ENCODE data around the gene MAP2K1.
A peak's percentile ranks its signal among the peaks of the same experiment; 100 is the strongest.
"Not testable (repeated sequence)": the region's sequence is repeated elsewhere in the genome, so short reads cannot be mapped to it uniquely, and the experiment has no call there.

Gene MAP2K1

GRCh38 chr15:66484539-66485112 is 97.9 kb downstream of the MAP2K1 start:
- Mint-ChIP-seq H3K9me3 (no peaks in the 10 kb centered on the region), H3K4me3 (no peak overlapping the region), H3K36me3 (peaks cover 43 to 54% of the 10 kb centered on the region in 2 donors), H3K27me3 (no peaks in the 10 kb centered on the region), H3K4me1 (peaks cover 0 to 7% of the 10 kb centered on the region in 2 donors), H3K27ac (no peak overlapping the region)
- no peak for ATAC-seq (replicated peaks)
- DNase-seq = no peak

GRCh38 chr15:66486887-66487286 is 100.2 kb downstream of the MAP2K1 start:
- H3K9me3 Mint-ChIP-seq = no peaks in the 10 kb centered on the region
- H3K36me3 Mint-ChIP-seq = peaks cover 35 to 55% of the 10 kb centered on the region in 2 donors
- H3K27ac Mint-ChIP-seq = peak overlapping the region; percentile 62
- no peak overlapping the region for H3K4me3 Mint-ChIP-seq
- no peak for ATAC-seq (replicated peaks)
- H3K4me1 Mint-ChIP-seq = peaks cover 7% of the 10 kb centered on the region in 2 donors
- no peak for DNase-seq
- H3K27me3 Mint-ChIP-seq = no peaks in the 10 kb centered on the region

DNA sequence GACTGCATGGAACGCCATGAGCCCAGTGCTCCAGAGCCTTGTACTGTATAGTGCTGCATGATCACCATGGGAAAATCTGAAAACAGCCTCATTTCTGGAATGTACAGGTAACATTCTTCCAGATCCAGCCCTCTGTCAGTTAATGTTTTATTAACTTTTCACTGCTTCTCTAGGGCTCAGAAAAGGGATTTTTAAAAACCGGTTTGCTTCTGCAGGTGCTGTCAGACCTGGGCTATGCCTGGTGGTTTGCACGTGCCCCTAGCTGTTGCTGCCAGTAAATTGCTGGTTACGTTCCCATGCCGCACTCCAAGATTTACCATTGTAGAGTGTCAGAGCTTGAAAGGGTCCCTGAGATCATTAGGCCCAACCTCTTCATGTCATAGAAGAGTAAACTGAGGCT is 101.8 kb downstream of the MAP2K1 start:
- no peak overlapping the region for H3K4me3 Mint-ChIP-seq
- ATAC-seq (replicated peaks) (no peak), DNase-seq (no peak)
- H3K9me3 Mint-ChIP-seq = no peaks in the 10 kb centered on the region
- H3K27me3 Mint-ChIP-seq = no peaks in the 10 kb centered on the region
- peaks cover 2 to 7% of the 10 kb centered on the region in 2 donors for H3K4me1 Mint-ChIP-seq
- H3K36me3 Mint-ChIP-seq = peaks cover 26 to 47% of the 10 kb centered on the region in 2 donors
- H3K27ac Mint-ChIP-seq = no peak overlapping the region

DNA sequence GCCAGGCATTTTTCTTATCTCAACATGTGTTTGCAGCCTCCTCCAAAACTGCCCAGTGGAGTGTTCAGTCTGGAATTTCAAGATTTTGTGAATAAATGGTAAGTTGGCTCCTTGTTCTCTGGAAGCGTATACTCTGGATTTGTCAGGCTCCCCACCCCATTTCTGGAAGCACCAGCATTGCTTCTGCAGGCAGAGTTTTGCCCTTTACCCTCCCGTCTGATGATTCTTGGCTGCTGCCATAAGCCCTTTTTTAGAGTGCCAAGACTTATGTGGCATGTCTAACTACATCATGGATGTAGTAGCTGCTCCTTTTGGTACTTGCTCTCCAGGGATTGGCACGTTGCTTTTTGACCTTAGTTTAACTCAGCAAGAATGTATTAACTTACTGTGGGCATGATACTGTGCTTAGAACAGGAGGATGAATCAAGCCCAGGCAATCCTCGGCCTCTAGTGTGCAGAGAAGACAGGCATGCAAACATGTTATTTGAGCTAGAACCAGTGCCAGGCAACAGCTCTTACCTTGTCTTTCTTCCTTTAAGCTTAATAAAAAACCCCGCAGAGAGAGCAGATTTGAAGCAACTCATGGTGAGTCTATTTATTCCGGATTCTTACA is 102.6 kb downstream of the MAP2K1 start:
- peaks cover 25 to 54% of the 10 kb centered on the region in 2 donors for H3K36me3 Mint-ChIP-seq
- H3K27ac Mint-ChIP-seq = no peak overlapping the region
- peaks cover 3 to 9% of the 10 kb centered on the region in 2 donors for H3K4me1 Mint-ChIP-seq
- no peaks in the 10 kb centered on the region for H3K9me3 Mint-ChIP-seq
- DNase-seq (no peak), ATAC-seq (replicated peaks) (no peak)
- no peaks in the 10 kb centered on the region for H3K27me3 Mint-ChIP-seq
- H3K4me3 Mint-ChIP-seq = no peak overlapping the region

DNA sequence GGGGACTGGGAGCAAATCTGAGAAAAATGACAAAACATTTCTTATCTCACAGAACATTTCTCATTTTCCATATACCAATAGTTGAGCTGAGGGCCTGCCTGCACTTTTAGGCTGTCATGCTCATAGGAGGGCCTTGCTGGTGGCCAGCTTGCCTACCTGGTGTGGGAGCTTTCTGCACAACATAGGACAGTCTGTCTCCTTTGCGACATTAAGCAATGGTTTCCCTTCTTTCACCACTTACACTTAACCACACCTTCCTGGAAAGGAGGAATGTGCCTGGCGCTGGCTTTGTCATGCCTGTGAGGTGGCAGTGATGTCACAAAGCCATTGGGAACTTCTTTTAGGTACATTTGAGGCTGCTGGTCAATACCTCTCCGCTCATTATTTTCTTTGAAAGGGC is 105.1 kb downstream of the MAP2K1 start:
- no peak for ATAC-seq (replicated peaks)
- Mint-ChIP-seq H3K27ac (peak overlapping the region; percentile 59), H3K36me3 (peaks cover 22 to 57% of the 10 kb centered on the region in 2 donors), H3K27me3 (no peaks in the 10 kb centered on the region), H3K4me1 (peaks cover 12 to 29% of the 10 kb centered on the region in 2 donors), H3K4me3 (no peak overlapping the region), H3K9me3 (no peaks in the 10 kb centered on the region)
- no peak for DNase-seq

DNA sequence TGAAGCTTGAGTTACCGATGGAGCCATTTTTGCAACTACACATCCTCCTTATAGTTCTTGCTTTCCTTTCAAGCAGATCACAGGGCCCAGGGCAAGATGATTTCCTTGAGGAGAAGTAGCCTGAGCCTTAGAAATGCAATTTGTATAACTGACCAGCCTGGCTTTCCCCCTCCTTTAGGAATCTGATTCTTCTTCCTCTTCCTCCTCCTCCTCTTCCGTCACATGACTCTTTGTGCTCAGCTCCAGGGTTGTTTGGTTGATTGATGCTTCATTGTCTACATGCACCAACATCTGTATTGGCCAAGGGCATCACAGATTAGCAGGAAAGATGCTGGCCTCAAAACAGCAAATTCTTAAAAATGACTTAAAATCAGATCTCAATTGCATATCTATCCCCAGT is 107.5 kb downstream of the MAP2K1 start:
- no peak for ATAC-seq (replicated peaks)
- no peak for DNase-seq
- Mint-ChIP-seq H3K4me1 (peaks cover 16 to 51% of the 10 kb centered on the region in 2 donors), H3K4me3 (no peak overlapping the region), H3K27ac (peak overlapping the region; percentile 14), H3K9me3 (no peaks in the 10 kb centered on the region), H3K36me3 (peaks cover 28 to 68% of the 10 kb centered on the region in 2 donors), H3K27me3 (no peaks in the 10 kb centered on the region)

- Mint-ChIP-seq H3K4me3 (peak overlapping the region; percentile 94 to 96), H3K9me3 (no peaks in the 10 kb centered on the region), H3K36me3 (peaks cover 34 to 68% of the 10 kb centered on the region in 2 donors), H3K27ac (peak overlapping the region; percentile 99), H3K4me1 (peaks cover 24 to 56% of the 10 kb centered on the region in 2 donors), H3K27me3 (no peaks in the 10 kb centered on the region)
- ATAC-seq (replicated peaks) (peak; percentile 48 to 54), DNase-seq (no peak)
Measured at GRCh38 chr15:66496951-66497501, 110.3 kb downstream of the MAP2K1 start.

GRCh38 chr15:66497502-66498455 is 111.1 kb downstream of the MAP2K1 start, which contains the start of gene SNAPC5:
Gene SNAPC5, minus strand, starts transcription at chr15:66497762. Its CDS starts 31 bp downstream, at chr15:66497731.
- DNase-seq (peak; percentile 95), ATAC-seq (replicated peaks) (peak; percentile 91 to 93)
- no peaks in the 10 kb centered on the region for H3K27me3 Mint-ChIP-seq
- peaks cover 24 to 60% of the 10 kb centered on the region in 2 donors for H3K4me1 Mint-ChIP-seq
- H3K27ac Mint-ChIP-seq = peak within 1 kb of the TSS; percentile 99
- peak within 1 kb of the TSS; percentile 94 to 96 for H3K4me3 Mint-ChIP-seq
- H3K36me3 Mint-ChIP-seq = peaks cover 38 to 72% of the 10 kb centered on the region in 2 donors
- H3K9me3 Mint-ChIP-seq = no peaks in the 10 kb centered on the region

DNA sequence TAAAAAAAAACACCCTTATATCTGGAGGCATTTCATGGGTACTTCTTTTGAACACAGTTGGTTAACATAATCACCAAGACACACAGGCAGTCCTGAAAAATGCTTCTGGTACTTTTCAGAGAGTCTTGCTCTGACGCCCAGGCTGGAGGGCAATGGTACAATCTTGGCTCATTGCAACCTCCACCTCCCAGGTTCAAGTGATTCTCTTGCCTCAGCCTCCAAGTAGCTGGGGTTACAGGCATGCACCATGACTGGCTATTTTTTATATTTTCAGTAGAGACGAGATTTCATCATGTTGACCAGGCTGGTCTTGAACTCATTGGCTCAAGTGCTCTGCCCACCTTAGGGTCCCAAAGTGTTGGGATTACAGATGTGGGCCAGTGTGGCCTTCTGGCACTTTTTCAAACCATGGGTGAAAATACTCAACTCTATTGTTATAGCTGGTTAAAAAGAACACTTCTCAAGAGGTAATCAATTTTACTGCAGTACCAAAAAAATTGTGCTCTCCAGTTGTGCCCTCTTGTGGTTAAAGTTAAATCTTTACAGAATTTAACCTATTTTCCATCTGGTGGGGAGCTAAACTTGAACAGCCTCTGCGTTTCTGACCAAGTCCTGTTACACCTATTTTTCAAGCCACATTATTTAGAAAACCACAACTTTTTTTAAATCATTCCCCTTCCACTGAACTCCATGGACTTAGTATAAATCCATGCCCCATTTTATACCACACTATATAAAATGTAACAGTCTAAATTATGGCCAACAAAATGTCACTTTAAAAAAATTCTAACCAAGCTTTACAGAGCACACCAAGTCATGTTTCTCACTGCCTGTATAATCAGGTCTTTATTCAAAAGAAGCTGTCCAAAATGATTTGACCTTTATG is 112.0 kb downstream of the MAP2K1 start:
- no peaks in the 10 kb centered on the region for H3K9me3 Mint-ChIP-seq
- no peaks in the 10 kb centered on the region for H3K27me3 Mint-ChIP-seq
- H3K4me3 Mint-ChIP-seq = no peak overlapping the region
- peaks cover 28 to 67% of the 10 kb centered on the region in 2 donors for H3K4me1 Mint-ChIP-seq
- peak overlapping the region; percentile 78 for H3K27ac Mint-ChIP-seq
- ATAC-seq (replicated peaks) = no peak
- no peak for DNase-seq
- peaks cover 41 to 72% of the 10 kb centered on the region in 2 donors for H3K36me3 Mint-ChIP-seq

GRCh38 chr15:66500346-66500745 is 113.6 kb downstream of the MAP2K1 start:
- H3K36me3 Mint-ChIP-seq = peaks cover 43 to 70% of the 10 kb centered on the region in 2 donors
- not testable (repeated sequence) for ATAC-seq (replicated peaks)

GRCh38 chr15:66502491-66502890 is 115.8 kb downstream of the MAP2K1 start:
- Mint-ChIP-seq H3K9me3 (no peaks in the 10 kb centered on the region), H3K4me1 (peaks cover 25 to 60% of the 10 kb centered on the region in 2 donors), H3K36me3 (peaks cover 38 to 58% of the 10 kb centered on the region in 2 donors), H3K27ac (peak overlapping the region; percentile 76), H3K4me3 (peak overlapping the region; percentile 86 to 100), H3K27me3 (no peaks in the 10 kb centered on the region)
- DNase-seq (no peak), ATAC-seq (replicated peaks) (no peak)

More at GRCh38 chr15:66500346-66500745, 113.6 kb downstream of the MAP2K1 start:
- peaks cover 26 to 63% of the 10 kb centered on the region in 2 donors for H3K4me1 Mint-ChIP-seq
- H3K9me3 Mint-ChIP-seq, DNase-seq, H3K27me3 Mint-ChIP-seq: not testable (repeated sequence)
- H3K27ac Mint-ChIP-seq = peak overlapping the region; percentile 89
- H3K4me3 Mint-ChIP-seq = peak overlapping the region in 1 of 2 donors; percentile 60

- peak overlapping the region; percentile 86 to 100 for H3K4me3 Mint-ChIP-seq
- ATAC-seq (replicated peaks); H3K9me3 Mint-ChIP-seq; DNase-seq; H3K27me3 Mint-ChIP-seq: not testable (repeated sequence)
- H3K27ac Mint-ChIP-seq = peak overlapping the region; percentile 100
- H3K36me3 Mint-ChIP-seq = peaks cover 33 to 51% of the 10 kb centered on the region in 2 donors
- peaks cover 20 to 58% of the 10 kb centered on the region in 2 donors for H3K4me1 Mint-ChIP-seq
Measured at GRCh38 chr15:66503041-66503648, 116.4 kb downstream of the MAP2K1 start.

All from stimulated activated naive B cell treated with anti-CD40 and anti-IgM and Interleukin-4, amounts not matched to agents 10 μg/mL and 1 μg/mL and 100 μg/mL, for 72 hours (primary cell).